K562 (cell line): ENCODE data around the gene OR8S1. TPM values are rescaled to one million over a fixed set of nuclear protein-coding genes. Genes with fewer than 3 reads are reported as not detected.

ENCODE experiments used
- ATAC-seq: fragments of 200-7000 bp; cut with Tn5 transposase; 3 replicates; pipeline ENCODE4 v1.9.1; 2020; ENCODE audit warnings: moderate library complexity
- BruUV-seq: library from RNA; stranded (reverse); fragments of 400-500 nt; replicated peaks from 2 replicates; lab custom pipeline; 2021; lab: Mats Ljungman, UMichigan
- CTCF ChIA-PET: fragments of 300-600 bp; formaldehyde crosslinking; extraction: SDS; loops from one replicate; lab custom pipeline; 2021; ENCODE audit warnings: low intra/inter-chr PET ratio; lab: Yijun Ruan, JAX
- POLR2A ChIA-PET: fragments of 300-600, 350-650 bp; sonication (Branson Sonifier 250); formaldehyde crosslinking; extraction: SDS; loops from one replicate; lab custom pipeline; 2021; ENCODE audit warnings: antibody characterized with exemption, inconsistent platforms; lab: Yijun Ruan, JAX
- DNase-seq, 4 experiments: peaks; one replicate each; pipeline versions ENCODE4 v3.0.0 to v3.0.0-alpha.2; 2011 to 2018; ENCODE audit warnings: low spot score in 3 of 4, mixed read lengths in 3 of 4; ENCODE audit errors: extremely low read depth in 1 of 4
- FAIRE-seq: peaks from 2 replicates; lab custom pipeline; 2011; peaks lifted over from hg19 to GRCh38; lab: Jason Lieb, UNC
- H2AFZ ChIP-seq: 2 replicates; pipeline ENCODE4 v1.6.0; 2011; ENCODE audit warnings: low read depth, low read length, control low read depth, inconsistent platforms
- H3K27ac ChIP-seq: fragments of 200-600 bp; 3 replicates; pipeline ENCODE4 v1.8.0; 2011; ENCODE audit warnings: low read depth, mild to moderate bottlenecking, control low read depth, inconsistent platforms, low read length, moderate library complexity, mixed read lengths; ENCODE audit errors: extremely low read depth
- H3K27me3 ChIP-seq, 2 experiments: fragments of 300-600 bp in 1 of 2; 2 replicates in 1 of 2; 3 replicates in 1 of 2; pipeline versions ENCODE4 v1.6.0 to v1.8.0; 2011; ENCODE audit warnings: inconsistent platforms in 2 of 2, low read length in 2 of 2, mild to moderate bottlenecking in 1 of 2, mixed read lengths in 1 of 2, moderate library complexity in 1 of 2; ENCODE audit not compliant: control insufficient read depth in 2 of 2, insufficient read depth in 2 of 2
- H3K36me3 ChIP-seq: fragments of 300-600 bp; 3 replicates; pipeline ENCODE4 v1.8.0; 2011; ENCODE audit warnings: mild to moderate bottlenecking, low read length, inconsistent platforms; ENCODE audit not compliant: control insufficient read depth, insufficient read depth
- H3K4me1 ChIP-seq, 2 experiments: fragments of 200-600 bp in 1 of 2; replicated peaks in 1 of 2; 2 replicates in 1 of 2; 3 replicates in 1 of 2; pipeline versions ENCODE4 v1.5.1 to v1.8.0; 2011; ENCODE audit warnings: inconsistent platforms in 2 of 2, low read length in 2 of 2, mild to moderate bottlenecking in 1 of 2, mixed read lengths in 1 of 2, moderate library complexity in 1 of 2; ENCODE audit not compliant: control insufficient read depth in 2 of 2, insufficient read depth in 2 of 2
- H3K4me2 ChIP-seq: 2 replicates; pipeline ENCODE4 v1.6.1; 2011; ENCODE audit warnings: low read length, control low read depth, inconsistent platforms, mixed read lengths; ENCODE audit not compliant: insufficient read depth
- H3K4me3 ChIP-seq: fragments of 200-600 bp; sonication (generic), shearing (Covaris generic); 2 replicates; pipeline ENCODE4 v1.5.1; 2016; ENCODE audit warnings: control low read depth, inconsistent platforms
- H3K79me2 ChIP-seq: fragments of 200-600 bp; 3 replicates; pipeline ENCODE4 v1.8.0; 2011; ENCODE audit warnings: low read length, inconsistent platforms; ENCODE audit not compliant: control insufficient read depth, insufficient read depth
- H3K9ac ChIP-seq, 2 experiments: 2 replicates each; pipeline versions ENCODE4 v1.6.0 to v1.6.1; 2011; ENCODE audit warnings: low read depth in 2 of 2, low read length in 2 of 2, control low read depth in 1 of 2, inconsistent platforms in 1 of 2, mild to moderate bottlenecking in 1 of 2, mixed read lengths in 1 of 2; ENCODE audit not compliant: insufficient read depth in 1 of 2
- H3K9me1 ChIP-seq: one replicate; pipeline ENCODE4 v1.6.0; 2011; ENCODE audit warnings: inconsistent platforms, mild to moderate bottlenecking, low read length, moderate library complexity; ENCODE audit not compliant: control insufficient read depth, insufficient read depth
- H3K9me3 ChIP-seq: replicated peaks from 2 replicates; pipeline ENCODE4 v1.5.1; 2011; ENCODE audit warnings: low read depth, low read length, inconsistent platforms; ENCODE audit not compliant: control insufficient read depth, insufficient read depth
- H4K20me1 ChIP-seq: replicated peaks from 2 replicates; pipeline ENCODE4 v1.6.1; 2011; ENCODE audit warnings: low read length, inconsistent platforms, mixed read lengths; ENCODE audit not compliant: control insufficient read depth, insufficient read depth
- ARNT ChIP-seq, 2 experiments: fragments of 450-650 bp; IDR thresholded peaks; 2 replicates each; pipeline ENCODE4 v1.6.1; 2016; ENCODE audit warnings: mild to moderate bottlenecking in 1 of 2
- ASH1L ChIP-seq: fragments of 450-650 bp; IDR thresholded peaks from 2 replicates; pipeline ENCODE4 v1.6.1; 2018; ENCODE audit warnings: borderline replicate concordance, mild to moderate bottlenecking, low read depth; ENCODE audit not compliant: partially characterized antibody
- CEBPG ChIP-seq, 3 experiments: fragments of 200-800 bp in 1 of 3; sonication (Bioruptor generic) in 1 of 3; sonication (generic) in 1 of 3; formaldehyde crosslinking in 1 of 3; IDR thresholded peaks in 2 of 3; conservative IDR thresholded peaks in 1 of 3; 2 replicates each; pipeline versions ENCODE4 v1.6.1 to v1.8.0; 2016 to 2022; ENCODE audit warnings: missing compliant biosample characterization in 2 of 3, missing genetic modification characterization in 2 of 3, mild to moderate bottlenecking in 1 of 3, missing genetic modification reagents in 1 of 3
- CXXC5 ChIP-seq: fragments of 250-450 bp; sonication (Bioruptor Pico); IDR thresholded peaks from 2 replicates; pipeline ENCODE4 v1.8.0; 2022; ENCODE audit warnings: inconsistent platforms, mild to moderate bottlenecking, moderate library complexity
- FOXJ2 ChIP-seq: fragments of 200-800 bp; sonication (Bioruptor generic); IDR thresholded peaks from 2 replicates; pipeline ENCODE4 v1.6.1; 2016; ENCODE audit warnings: missing genetic modification characterization, missing compliant biosample characterization
- FOXK1 ChIP-seq: sonication (generic); formaldehyde crosslinking; IDR thresholded peaks from 2 replicates; pipeline ENCODE4 v1.8.0; 2022; ENCODE audit warnings: missing genetic modification reagents, mild to moderate bottlenecking, borderline replicate concordance
- GATA2 ChIP-seq: sonication (generic); formaldehyde crosslinking; IDR thresholded peaks from 2 replicates; pipeline ENCODE4 v1.4.0; 2020; ENCODE audit warnings: mild to moderate bottlenecking, missing genetic modification reagents
- HMGXB4 ChIP-seq: sonication (generic); formaldehyde crosslinking; IDR thresholded peaks from 2 replicates; pipeline ENCODE4 v1.8.1; 2023; ENCODE audit warnings: mild to moderate bottlenecking, missing genetic modification reagents
- KLF1 ChIP-seq: fragments of 450-650 bp; IDR thresholded peaks from 2 replicates; pipeline ENCODE4 v1.6.1; 2016; ENCODE audit warnings: missing genetic modification characterization, missing compliant biosample characterization
- NCOA6 ChIP-seq: fragments of 450-650 bp; IDR thresholded peaks from 2 replicates; pipeline ENCODE4 v1.6.1; 2017; ENCODE audit warnings: mild to moderate bottlenecking
- PCBP2 ChIP-seq: fragments of 200-400 bp; formaldehyde crosslinking; IDR thresholded peaks from 2 replicates; pipeline ENCODE4 v1.6.1; 2018; ENCODE audit warnings: low read length, low read depth, mild to moderate bottlenecking, moderate library complexity; ENCODE audit not compliant: poor library complexity, severe bottlenecking
- PRPF4 ChIP-seq: fragments of 200-400 bp; formaldehyde crosslinking; IDR thresholded peaks from one replicate; pipeline ENCODE4 v1.6.1; 2017; ENCODE audit warnings: low read length, low read depth, mild to moderate bottlenecking; ENCODE audit not compliant: insufficient read depth, poor library complexity, severe bottlenecking
- RAD51 ChIP-seq: fragments of 450-650 bp; IDR thresholded peaks from 2 replicates; pipeline ENCODE4 v1.7.1; 2016; ENCODE audit warnings: low read depth, mild to moderate bottlenecking, borderline replicate concordance
- RBM15 ChIP-seq: fragments of 200-400 bp; formaldehyde crosslinking; IDR thresholded peaks from 2 replicates; pipeline ENCODE4 v1.6.1; 2018; ENCODE audit warnings: mild to moderate bottlenecking, low read length, moderate library complexity; ENCODE audit not compliant: insufficient read depth
- RNF2 ChIP-seq: sonication (generic); IDR thresholded peaks from 2 replicates; pipeline ENCODE4 v1.6.1; 2016
- TAL1 ChIP-seq: fragments of 450-650 bp; IDR thresholded peaks from 2 replicates; pipeline ENCODE4 v1.6.1; 2016; ENCODE audit warnings: mild to moderate bottlenecking
- XRCC4 ChIP-seq: IDR thresholded peaks from one replicate; pipeline ENCODE4 v1.6.1; 2011; ENCODE audit not compliant: insufficient read depth, insufficient read length; ENCODE audit errors: extremely low read depth
- ZNF436 ChIP-seq: fragments of 250-450, 450-650 bp; sonication (Bioruptor Pico); formaldehyde crosslinking; IDR thresholded peaks from 2 replicates; pipeline ENCODE4 v1.7.0; 2020; ENCODE audit warnings: mild to moderate bottlenecking
- WGBS: fragments of 100-300 bp; shearing (Covaris generic); methylation state at CpG from one replicate; pipeline ENCODE4 v1.1.6; 2016; ENCODE audit warnings: low coverage, mixed read lengths; ENCODE audit not compliant: insufficient coverage; ENCODE audit errors: missing lambda C conversion rate; 5-methylcytosine and 5-hydroxymethylcytosine counted together
- in situ Hi-C: fragments of 300-500 bp; cut with MboI; formaldehyde crosslinking; loops from 4 replicates; pipeline ENCODE4 v1.15.0; 2018; ENCODE audit warnings: inconsistent platforms, mixed read lengths
- intact Hi-C: fragments of 100-400 bp; cut with micrococcal nuclease; formaldehyde crosslinking; loops from 2 replicates; pipeline ENCODE4 v1.14.2; 2022
- polyA plus RNA-seq, 8 experiments: library from polyadenylated mRNA; depleted of rRNA in 4 of 8; stranded (reverse) in 5 of 8; unstranded in 3 of 8; fragments of >200 nt; fragmentation: Nextera tagmentation in 2 of 8; fragmentation: Illumina TruSeq in 1 of 8; extraction: Ambion mirVana in 2 of 8; extraction: Trizol in 1 of 8; gene quantifications; 2 replicates each; pipeline versions ENCODE4 v1.2.1 to v1.2.3, GENCODE V29; 2011 to 2014; ENCODE audit warnings: inconsistent platforms in 1 of 8, missing spikeins in 1 of 8
- total RNA-seq, 7 experiments: library from RNA; depleted of rRNA in 6 of 7; stranded (reverse); fragments of >200 nt in 6 of 7; fragmentation: Illumina TruSeq in 2 of 7; extraction: Trizol in 2 of 7; gene quantifications; 2 replicates each; pipeline versions ENCODE4 v1.2.1 to v1.2.3, GENCODE V29; 2011 to 2021; ENCODE audit warnings: low replicate concordance in 1 of 7
- TF ChIP-seq, protein P1 (sequence below): fragments of 450-650 bp; IDR thresholded peaks from 2 replicates; pipeline ENCODE4 v1.6.1; 2017; ENCODE audit warnings: antibody characterized with exemption

Gene OR8S1
- total and polyA plus RNA-seq, 9 of the 15 experiments (the other 6 are each of a cell fraction or from before 2014, with no cell fraction given), result not detected

DNA sequence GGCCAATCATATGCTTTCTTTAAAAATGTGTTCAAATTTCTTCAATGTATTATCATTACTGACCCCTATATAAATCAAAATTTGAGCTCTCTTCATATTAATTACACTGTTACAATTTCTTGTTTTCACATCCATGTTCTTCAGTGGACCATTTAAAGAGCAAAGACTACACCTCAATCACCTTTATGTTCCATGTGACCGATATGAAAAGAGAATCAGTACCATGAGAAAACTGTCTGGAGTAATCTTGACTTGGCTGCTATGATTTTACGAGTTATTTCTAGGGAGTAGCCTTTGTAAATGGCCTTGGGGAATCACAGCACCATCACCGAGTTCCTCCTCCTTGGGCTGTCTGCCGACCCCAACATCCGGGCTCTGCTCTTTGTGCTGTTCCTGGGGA is at the start of gene OR8S1 (continued):
- TF ChIP-seq GATA2 (CRISPR knock-in tag) (no peak), RBM15 (no peak), RAD51 (no peak)

DNA sequence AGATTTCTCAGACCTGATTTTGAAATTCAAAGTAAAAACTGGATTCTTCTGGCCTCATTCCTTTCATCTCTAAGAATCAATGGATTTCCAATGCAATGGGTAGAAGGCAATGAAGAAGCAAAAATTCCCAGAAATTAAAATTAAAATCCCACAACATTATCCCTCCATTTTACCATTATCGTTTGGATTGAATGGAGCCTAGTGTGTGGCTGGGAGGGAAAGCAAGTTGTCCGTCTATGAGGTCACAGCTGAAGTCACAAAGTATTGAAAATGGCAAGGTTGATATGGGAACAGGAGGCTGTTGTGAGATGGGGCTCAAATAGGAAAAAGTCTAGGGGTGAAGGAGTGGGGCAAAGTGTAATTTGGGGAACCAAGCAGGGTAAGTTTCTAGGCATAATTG is 43.2 kb upstream of the OR8S1 start, which contains the start of gene C12orf54:
TSS of gene C12orf54 (plus strand) at position 301 of the 400 bp plus-strand sequence. CDS start 799 bp downstream, outside the sequence.
- Histone ChIP-seq H3K27ac (no peak within 1 kb of the TSS), H3K27me3 (peaks cover 0 to 5% of the 10 kb centered on the region in 2 experiments; a peak in 3 of 5 replicates), H2AFZ (no peak within 1 kb of the TSS), H3K4me3 (no peak within 1 kb of the TSS), H4K20me1 (no peaks in the 10 kb centered on the region), H3K9ac (no peak within 1 kb of the TSS), H3K4me1 (no peaks in the 10 kb centered on the region), H3K9me3 (no peaks in the 10 kb centered on the region), H3K9me1 (no peaks in the 10 kb centered on the region), H3K36me3 (no peaks in the 10 kb centered on the region), H3K79me2 (no peaks in the 10 kb centered on the region), H3K4me2 (no peak within 1 kb of the TSS)
- DNase-seq (no peak), FAIRE-seq (no peak), ATAC-seq (no peak)
- in situ Hi-C loops (no loop called here), intact Hi-C loops (no loop called here)
- 0% methylated on average over 2 of the region's 2 CpGs for WGBS
- POLR2A ChIA-PET, result interaction anchor here (0.6 kb wide), 1 partner anchor 120 kb away, joined by 3 read pairs; no protein-coding TSS in a partner anchor
- no TSS peak for BruUV-seq
- CTCF ChIA-PET, result no interaction called here
- TF ChIP-seq NCOA6, result no peak
- TF ChIP-seq FOXK1 (CRISPR knock-in tag), result no peak
- no peak for TF ChIP-seq KLF1 (tag)
- TF ChIP-seq ASH1L, result no peak
- TF ChIP-seq RNF2, result no peak
- no peak for TF ChIP-seq PCBP2
- TF ChIP-seq TAL1, result no peak
- no peak for TF ChIP-seq HMGXB4 (CRISPR knock-in tag)
- TF ChIP-seq, protein P1, sequence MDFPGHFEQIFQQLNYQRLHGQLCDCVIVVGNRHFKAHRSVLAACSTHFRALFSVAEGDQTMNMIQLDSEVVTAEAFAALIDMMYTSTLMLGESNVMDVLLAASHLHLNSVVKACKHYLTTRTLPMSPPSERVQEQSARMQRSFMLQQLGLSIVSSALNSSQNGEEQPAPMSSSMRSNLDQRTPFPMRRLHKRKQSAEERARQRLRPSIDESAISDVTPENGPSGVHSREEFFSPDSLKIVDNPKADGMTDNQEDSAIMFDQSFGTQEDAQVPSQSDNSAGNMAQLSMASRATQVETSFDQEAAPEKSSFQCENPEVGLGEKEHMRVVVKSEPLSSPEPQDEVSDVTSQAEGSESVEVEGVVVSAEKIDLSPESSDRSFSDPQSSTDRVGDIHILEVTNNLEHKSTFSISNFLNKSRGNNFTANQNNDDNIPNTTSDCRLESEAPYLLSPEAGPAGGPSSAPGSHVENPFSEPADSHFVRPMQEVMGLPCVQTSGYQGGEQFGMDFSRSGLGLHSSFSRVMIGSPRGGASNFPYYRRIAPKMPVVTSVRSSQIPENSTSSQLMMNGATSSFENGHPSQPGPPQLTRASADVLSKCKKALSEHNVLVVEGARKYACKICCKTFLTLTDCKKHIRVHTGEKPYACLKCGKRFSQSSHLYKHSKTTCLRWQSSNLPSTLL, result no peak
- no peak for TF ChIP-seq PRPF4
- no peak for TF ChIP-seq ARNT (IDR thresholded peaks at IDR 0.05)
- TF ChIP-seq CXXC5, result no peak
- no peak for TF ChIP-seq CEBPG (CRISPR knock-in tag; IDR thresholded peaks at IDR 0.05)
- no peak for TF ChIP-seq CEBPG (tag; conservative IDR thresholded peaks at IDR 0.05 in 1 of 2, IDR thresholded peaks at IDR 0.05 in 1 of 2)
- TF ChIP-seq XRCC4, result no peak
- TF ChIP-seq ZNF436 (CRISPR knock-in tag), result no peak
- no peak for TF ChIP-seq FOXJ2
